Activated T-helper 1 cell treated with Interleukin-2 at 50 U/mL for 16 hours (primary cell): ENCODE results near the gene VAPA.
"Not testable (repeated sequence)": the region's sequence is repeated elsewhere in the genome, so short reads cannot be mapped to it uniquely, and the experiment has no call there.

Source experiments
- DNase-seq: peaks from one replicate; pipeline ENCODE4 v3.0.0-alpha.2; 2020; ENCODE audit warnings: low read depth

Gene VAPA

GRCh38 chr18:9886005-9886348, 27.8 kb upstream of the VAPA start:
- no peak for DNase-seq

DNA sequence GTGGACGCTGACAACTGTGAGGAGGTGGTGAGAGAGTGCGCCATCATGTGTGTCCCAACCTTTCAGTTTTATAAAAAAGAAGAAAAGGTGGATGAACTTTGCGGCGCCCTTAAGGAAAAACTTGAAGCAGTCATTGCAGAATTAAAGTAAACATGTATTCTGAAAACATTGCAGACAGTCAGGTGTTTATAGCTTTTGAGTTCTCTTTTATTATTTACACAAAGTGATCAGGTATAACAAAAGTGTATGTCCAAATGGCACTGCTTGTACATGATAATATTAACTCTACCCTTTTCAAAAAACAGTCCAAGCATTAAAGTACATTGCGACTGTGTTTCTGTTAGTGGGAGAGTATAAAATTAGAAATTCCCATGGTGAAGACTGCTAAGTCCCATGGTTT, 25.8 kb upstream of the VAPA start:
- DNase-seq = no peak

DNA sequence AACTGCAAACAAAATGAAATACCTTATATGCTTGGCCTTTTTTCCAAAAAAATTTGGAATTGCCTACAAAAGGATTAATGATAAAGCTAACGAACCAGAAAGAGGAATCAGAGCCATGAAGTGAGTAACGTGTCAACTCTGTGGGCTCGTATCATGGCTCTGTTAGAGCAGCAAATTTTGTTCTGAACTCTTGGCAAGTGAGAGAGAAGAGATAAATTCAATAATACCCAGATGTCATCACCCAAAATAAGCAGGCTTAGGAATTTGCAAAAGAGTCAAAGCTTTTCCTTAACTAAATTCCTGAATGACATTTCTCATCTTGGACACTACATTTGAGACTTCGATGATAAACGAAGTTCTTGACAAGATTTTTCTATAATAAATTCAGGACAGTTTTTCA, 23.6 kb upstream of the VAPA start:
- no peak for DNase-seq

- no peak for DNase-seq
These were observed 22.9 kb upstream of the VAPA start for GRCh38 chr18:9890957-9891356.

DNA sequence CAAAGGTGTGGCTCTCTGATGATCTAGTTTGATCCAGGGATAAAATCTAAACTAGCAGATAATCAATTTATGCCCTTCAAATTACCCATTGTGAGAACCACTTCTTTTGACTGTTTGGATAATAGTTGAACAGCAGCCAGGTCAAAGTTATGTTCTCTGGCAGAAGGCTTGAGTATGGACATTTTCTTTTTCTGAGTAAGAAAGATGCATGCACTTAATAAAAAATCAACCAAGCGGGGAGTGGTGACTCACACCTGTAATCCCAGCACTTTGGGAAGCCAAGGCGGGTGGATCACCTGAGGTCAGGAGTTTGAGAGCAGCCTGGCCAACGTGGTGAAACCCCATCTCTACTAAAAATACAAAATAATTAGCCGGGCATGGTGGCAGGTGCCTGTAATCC, 22.3 kb upstream of the VAPA start:
- DNase-seq = not testable (repeated sequence)

DNA sequence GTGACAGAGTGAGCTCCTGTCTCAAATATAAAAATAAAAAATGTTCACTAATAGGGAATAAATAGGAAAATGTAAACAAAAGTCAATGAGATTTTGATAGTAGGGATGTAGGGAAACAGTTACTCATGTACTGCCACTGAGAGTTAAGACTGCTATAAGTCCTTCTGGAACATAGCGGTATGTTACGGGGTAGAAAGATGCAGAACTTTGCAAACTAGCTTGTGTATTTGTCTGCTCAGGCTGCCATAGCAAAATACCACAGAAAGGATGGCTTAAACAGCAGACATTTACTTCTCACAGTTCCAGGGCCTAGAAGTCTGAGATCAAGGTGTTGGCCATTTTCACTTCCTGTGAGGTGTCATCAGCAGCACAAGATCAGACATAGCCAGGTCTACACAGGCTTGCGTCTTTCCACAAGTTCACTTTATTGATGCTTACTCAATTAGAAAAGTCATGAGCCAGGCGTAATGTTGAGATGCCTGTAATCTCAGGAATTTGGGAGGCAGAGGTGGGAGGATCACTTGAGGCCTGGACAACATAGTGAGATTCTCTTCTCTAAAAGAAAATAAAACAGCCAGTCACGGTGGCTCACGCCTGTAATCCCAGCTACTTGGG, 19.3 kb upstream of the VAPA start:
- DNase-seq = no peak

GRCh38 chr18:9897129-9897528, 16.7 kb upstream of the VAPA start:
- no peak for DNase-seq

- DNase-seq = not testable (repeated sequence)
These were observed 16.0 kb upstream of the VAPA start for GRCh38 chr18:9897787-9898291.

DNA sequence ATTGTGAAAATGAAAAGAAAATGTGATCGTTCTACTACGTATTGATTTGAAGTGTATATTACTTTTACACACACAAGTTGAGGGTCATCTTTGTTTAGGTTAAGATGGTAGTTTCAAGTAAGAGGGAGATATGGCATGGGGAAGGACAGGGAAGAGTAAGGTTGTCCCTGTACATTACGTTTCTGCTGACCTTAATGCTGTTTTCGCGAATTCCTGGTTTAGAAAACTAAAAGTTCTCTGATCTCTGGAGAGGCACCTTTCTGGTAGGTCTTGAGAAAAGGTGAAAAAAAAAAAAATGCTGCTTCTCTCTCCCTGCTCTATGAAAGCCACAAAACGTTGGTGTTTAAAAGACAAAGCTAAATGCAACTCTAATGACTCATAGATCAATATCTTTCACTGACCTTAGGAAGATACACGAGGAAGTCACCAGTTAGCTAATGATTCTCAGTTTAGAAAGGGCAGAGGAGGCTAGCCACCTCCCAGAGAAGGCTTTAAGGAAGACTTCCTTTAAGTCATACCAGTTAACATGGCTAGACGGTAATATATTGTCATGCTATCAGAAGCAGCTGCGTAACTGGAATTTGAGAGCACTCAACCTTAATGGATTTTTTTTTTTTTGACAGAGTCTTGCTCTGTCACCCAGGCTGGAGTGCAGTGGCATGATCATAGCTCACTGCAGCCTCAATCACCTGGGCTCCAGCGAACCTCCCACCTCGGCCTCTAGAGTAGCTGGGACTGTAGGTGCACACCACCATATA, 14.8 kb upstream of the VAPA start:
- DNase-seq = no peak

DNA sequence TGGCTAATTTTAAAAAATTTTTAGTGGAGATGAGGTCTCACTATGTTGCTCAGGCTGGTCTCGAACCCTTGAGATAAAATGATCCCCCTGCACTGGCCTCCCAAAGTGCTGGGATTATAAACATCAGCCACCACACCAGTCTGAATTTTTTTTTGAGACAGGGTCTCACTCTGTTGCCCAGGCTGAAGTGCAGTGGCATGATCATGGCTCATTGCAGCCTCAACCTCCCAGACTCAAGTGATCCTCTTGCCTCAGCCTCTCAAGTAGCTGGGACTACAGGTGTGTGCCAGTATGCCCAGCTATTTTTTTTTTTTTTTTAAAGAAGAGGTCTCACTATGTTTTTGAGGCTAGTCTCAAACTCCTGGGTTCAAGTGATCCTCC, 14.3 kb upstream of the VAPA start:
- DNase-seq = not testable (repeated sequence)

GRCh38 chr18:9900699-9901098, 13.1 kb upstream of the VAPA start:
- DNase-seq = no peak

DNA sequence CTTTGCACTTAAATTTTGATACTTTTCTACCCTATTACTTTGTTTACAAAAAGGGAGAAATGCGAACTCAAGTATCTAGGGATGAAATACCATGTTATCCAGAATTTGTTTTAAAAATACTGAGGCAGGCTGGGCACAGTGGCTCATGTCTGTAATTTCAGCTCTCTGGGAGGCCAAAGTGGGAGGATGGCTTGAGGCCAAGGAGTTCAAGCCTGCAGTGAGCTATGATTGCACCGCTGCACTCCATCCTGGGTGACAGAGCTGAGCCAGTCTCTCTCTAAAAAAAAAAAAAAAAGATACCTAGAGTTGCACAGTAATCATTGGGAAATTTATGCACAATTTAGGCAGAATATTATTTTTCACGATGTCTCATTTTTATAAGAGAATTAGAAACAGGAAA, 12.4 kb upstream of the VAPA start:
- no peak for DNase-seq

GRCh38 chr18:9902264-9902663, 11.6 kb upstream of the VAPA start:
- DNase-seq = not testable (repeated sequence)

DNA sequence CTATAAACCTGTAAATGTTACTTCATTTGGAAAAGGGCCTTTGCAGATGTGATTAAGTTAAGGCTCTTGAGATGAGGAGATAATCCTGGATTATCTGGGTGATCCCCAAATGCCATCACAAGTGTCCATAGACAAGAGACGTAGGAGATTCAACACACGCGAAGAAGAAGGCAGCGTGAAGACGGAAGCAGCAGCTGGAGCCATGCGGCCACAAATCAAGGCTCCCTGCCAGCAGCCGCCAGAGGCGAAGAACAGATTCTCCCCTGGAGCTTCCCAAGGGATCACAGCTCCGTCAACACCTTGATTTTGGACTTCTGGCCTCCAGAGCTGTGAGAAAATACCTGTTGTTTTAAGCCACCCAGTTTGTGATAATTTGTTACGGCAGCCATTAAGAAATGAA, 11.0 kb upstream of the VAPA start:
- DNase-seq = no peak

DNA sequence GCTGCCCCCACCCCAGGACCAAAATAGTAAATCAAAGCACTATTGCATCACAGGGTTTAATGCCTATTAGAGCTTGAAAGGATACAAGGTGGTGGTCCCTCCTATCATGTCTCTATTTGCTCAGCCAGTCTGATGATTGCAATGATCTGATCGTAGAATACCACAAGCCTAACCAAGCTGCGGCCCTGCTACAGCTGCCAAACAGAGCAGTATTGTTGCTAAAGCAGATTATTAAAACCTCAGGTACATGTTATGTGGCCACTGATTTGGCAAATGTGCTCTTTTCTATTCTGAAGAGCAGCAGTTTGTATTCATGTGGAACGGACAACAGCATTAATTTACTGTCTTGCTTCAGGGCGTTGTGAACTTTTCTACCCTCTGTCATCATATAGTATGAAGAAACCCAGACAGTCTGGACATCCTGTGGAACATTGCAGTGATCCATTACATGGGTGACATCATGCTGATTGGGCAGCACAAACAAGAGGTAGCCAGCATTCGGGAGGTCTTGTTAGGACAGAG, 8.4 kb upstream of the VAPA start:
- DNase-seq = no peak

- no peak for DNase-seq
These were observed 7.3 kb upstream of the VAPA start for GRCh38 chr18:9906481-9906880.

DNA sequence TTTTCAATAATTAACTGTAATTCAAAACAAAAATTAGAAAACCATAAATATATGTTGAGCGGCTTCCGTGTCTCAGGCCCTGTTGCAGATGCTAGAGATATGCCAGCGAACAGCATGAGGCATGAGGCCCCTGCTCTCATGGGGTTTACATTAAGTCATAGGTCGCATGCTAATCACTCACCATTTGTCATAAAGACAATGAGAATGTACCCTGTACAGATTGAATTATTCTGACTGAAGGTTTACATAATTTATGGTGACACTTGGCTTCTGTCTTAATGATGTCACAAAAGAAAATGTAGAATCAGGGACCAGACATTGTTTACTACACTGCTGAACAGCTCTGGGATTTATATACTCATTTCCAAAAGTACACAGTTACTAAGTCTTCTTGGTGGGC, 5.9 kb upstream of the VAPA start:
- DNase-seq = no peak

DNA sequence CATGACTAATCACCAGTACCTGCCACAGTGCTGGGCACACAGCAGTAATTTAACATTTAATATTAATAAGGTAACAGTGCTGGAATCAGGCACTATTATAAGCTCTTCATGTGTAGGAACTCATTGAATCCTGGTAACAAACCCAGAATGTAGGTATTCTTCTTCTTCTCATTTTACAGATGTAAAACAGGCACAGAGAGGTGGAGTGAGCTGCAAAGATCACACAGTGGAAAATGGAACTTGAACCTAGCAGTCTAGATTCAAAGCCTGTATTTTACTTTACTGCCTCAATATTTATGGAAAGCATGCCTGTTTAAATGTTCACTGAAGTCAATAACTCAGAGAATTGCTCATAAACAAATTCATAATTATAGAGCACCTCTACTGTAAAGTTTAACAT, 3.7 kb upstream of the VAPA start:
- DNase-seq = no peak

- no peak for DNase-seq
These were observed 3.2 kb upstream of the VAPA start for GRCh38 chr18:9910661-9911060.

DNA sequence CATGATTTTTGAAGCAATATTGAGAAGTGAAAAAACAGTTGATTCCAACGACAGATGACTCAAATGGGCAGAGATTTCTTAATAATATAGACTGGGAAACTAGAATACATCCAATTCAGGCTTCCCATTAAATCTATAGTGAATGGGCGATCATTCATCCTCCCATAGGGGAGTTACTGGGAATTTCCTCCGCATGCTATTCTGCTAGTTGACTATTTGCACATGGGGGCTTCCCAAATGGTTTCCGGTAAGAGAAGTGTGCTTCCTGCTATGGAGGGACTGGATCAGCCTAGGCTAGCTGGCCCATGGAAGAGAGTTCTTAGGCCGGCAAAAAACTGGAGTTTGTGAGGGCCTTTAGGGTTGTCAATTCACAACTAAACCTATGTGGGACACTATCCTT, 2.6 kb upstream of the VAPA start:
- DNase-seq = no peak

DNA sequence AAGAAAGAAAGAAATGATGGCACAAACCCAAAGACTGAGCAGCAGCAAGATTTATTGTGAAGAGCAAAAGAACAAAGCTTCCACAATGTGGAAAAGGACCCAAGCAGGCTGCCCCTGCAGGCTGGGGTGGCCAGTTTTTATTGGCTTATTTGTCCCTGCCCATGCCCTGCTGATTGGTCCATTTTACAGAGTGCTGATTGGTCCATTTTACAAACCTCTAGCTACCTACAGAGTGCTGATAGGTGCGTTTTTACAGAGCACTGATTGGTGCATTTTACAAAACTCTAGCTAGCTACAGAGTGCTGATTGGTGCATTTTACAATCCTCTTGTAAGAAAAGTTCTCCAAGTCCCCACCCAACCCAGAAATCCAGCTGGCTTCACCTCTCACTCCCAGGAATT, 1.5 kb upstream of the VAPA start:
- DNase-seq = not testable (repeated sequence)

GRCh38 chr18:9913151-9913525, 678 bp upstream of the VAPA start:
- no peak for DNase-seq

GRCh38 chr18:9914334-9914583, 443 bp downstream of the VAPA start:
- no peak for DNase-seq
